SU-DHL-6 (cell line): ENCODE data around the gene CITED2.

ENCODE experiments used
- EZH2phosphoT487 ChIP-seq: fragments of 200-600 bp; sonication (generic), shearing (Covaris generic); conservative IDR thresholded peaks from 2 replicates; pipeline ENCODE4 v1.6.1; 2018; ENCODE audit warnings: mild to moderate bottlenecking, antibody characterized with exemption, low read length, moderate library complexity, mixed read lengths
- TF ChIP-seq, protein P1 (sequence below): fragments of 200-600 bp; sonication (generic); IDR thresholded peaks from one replicate; pipeline ENCODE4 v1.5.1; 2017; ENCODE audit warnings: antibody characterized with exemption, mild to moderate bottlenecking, low read length, moderate library complexity; ENCODE audit not compliant: insufficient read depth, poor library complexity, severe bottlenecking

DNA sequence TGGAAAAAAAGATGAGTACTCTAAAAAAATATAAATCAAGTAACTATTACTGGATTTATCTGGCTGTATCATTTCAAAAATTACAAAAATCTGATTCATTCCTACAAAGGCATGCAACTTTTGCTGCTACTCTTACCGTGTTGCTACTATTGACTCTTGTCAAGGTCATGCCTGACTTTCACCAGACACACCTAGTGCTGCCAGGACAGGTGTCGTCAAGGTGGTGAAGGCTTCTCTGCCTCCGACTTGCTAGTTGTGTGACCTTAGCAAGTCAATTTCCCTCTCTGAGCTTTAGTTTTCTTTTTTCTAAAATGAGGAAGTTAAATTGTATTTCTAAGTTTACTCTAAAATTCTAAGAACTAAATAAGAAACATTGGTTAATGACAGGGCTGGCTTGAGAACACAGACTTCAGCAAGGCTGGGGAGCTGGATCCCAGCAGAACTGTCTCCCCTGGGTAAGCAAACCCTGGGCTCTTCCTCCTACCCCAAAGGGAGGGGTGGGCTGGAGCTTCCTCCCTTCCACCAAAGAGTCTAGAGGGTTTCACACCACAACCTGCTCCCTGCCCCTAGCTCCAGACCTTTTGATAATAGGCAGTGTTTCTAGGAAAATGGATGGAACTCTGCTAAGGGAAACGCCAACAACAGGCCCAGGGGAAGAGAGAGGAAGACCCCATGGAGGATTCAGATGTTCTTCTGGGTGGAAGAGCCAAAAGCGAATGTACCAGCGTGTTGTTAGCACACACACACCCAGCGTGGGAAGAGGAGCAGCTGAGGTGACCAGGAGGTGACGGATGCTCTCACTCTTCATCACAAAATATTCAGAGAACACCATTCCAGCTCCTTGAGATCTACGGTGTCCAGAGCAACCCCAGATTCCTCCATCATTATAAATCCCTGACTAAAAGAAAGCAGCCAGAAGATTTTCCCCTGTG lies 47.9 kb upstream of the CITED2 start:
- TF ChIP-seq, protein P1, sequence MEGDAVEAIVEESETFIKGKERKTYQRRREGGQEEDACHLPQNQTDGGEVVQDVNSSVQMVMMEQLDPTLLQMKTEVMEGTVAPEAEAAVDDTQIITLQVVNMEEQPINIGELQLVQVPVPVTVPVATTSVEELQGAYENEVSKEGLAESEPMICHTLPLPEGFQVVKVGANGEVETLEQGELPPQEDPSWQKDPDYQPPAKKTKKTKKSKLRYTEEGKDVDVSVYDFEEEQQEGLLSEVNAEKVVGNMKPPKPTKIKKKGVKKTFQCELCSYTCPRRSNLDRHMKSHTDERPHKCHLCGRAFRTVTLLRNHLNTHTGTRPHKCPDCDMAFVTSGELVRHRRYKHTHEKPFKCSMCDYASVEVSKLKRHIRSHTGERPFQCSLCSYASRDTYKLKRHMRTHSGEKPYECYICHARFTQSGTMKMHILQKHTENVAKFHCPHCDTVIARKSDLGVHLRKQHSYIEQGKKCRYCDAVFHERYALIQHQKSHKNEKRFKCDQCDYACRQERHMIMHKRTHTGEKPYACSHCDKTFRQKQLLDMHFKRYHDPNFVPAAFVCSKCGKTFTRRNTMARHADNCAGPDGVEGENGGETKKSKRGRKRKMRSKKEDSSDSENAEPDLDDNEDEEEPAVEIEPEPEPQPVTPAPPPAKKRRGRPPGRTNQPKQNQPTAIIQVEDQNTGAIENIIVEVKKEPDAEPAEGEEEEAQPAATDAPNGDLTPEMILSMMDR = no peak
- no peak for TF ChIP-seq EZH2phosphoT487
